ENCODE measurements around the gene NINJ1.

DNA sequence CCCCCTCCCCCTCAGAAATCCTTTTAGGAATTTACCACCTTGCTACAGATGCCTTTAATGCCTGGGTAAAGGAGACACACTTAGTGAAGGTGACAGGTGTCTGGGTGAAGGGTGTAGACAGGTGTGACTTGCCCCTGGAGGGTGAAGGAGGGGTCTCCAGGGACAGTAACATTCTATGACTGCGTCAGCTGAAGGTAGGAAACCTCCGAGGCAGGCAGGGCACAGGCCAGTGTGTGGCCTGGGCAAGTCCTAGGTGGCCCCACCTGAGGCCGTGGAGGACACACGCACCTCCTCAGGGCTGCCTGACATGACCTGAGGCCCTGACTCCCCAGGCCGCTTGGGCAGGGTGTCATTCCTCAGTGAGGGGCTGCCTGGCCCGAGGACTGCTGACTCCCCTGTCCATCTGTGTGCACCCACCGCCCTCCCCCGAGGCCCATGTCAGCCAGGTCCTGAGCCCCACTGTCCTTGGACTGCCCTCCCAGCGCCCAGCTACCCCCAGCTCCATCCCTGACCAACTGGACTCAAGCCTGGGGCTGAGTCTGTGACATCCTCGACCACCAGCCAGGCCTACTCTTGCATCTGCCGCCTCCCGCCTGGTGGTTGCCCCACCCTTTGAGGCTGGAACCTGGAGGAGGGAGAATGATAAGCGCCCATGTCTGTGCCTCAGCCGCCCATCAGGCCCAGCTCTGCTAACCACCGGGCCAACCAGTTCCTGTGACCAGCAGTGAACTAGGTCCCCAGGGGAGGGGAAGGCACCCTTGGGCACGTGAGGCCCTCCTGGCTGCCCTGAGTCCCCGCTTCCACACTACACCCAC is 19.7 kb downstream of the NINJ1 start:
- TF ChIP-seq CTCF (IDR thresholded peaks at IDR 0.05) (no peak), POLR2A (IDR thresholded peaks at IDR 0.05) (no peak)
